Stimulated activated CD8-positive, alpha-beta memory T cell treated with anti-CD3 and anti-CD28 coated beads, Interleukin-12 subunit alpha, Interleukin-12 subunit beta, amount 100 ng/mL, for 4 hours (primary cell): ENCODE results near the gene KRTAP5-7.
"Not testable (repeated sequence)": the region's sequence is repeated elsewhere in the genome, so short reads cannot be mapped to it uniquely, and the experiment has no call there.

Experiments
- DNase-seq: peaks from one replicate; pipeline ENCODE4 v3.0.0-alpha.2; 2020; ENCODE audit warnings: low read depth

Gene KRTAP5-7

GRCh38 chr11:71526796-71527575, at the start of gene KRTAP5-7:
KRTAP5-7 (plus strand) TSS chr11:71527267; CDS start chr11:71527301, 34 bp downstream.
- DNase-seq = not testable (repeated sequence)

GRCh38 chr11:71477641-71478527, 49.2 kb upstream of the KRTAP5-7 start:
- no peak for DNase-seq

- DNase-seq = no peak
Measured at GRCh38 chr11:71478528-71478840, 48.6 kb upstream of the KRTAP5-7 start.

- no peak for DNase-seq
Measured at GRCh38 chr11:71481101-71481960, 45.7 kb upstream of the KRTAP5-7 start.

- DNase-seq = no peak
Measured at GRCh38 chr11:71482216-71482615, 44.9 kb upstream of the KRTAP5-7 start.

- no peak for DNase-seq
Measured at GRCh38 chr11:71482746-71483364, 44.2 kb upstream of the KRTAP5-7 start.

GRCh38 chr11:71483692-71484091, 43.4 kb upstream of the KRTAP5-7 start:
- no peak for DNase-seq

GRCh38 chr11:71484248-71485062, 42.6 kb upstream of the KRTAP5-7 start:
- no peak for DNase-seq

- DNase-seq = no peak
Measured at GRCh38 chr11:71485063-71485399, 42.0 kb upstream of the KRTAP5-7 start.

- DNase-seq = no peak
Measured at GRCh38 chr11:71485466-71485865, 41.6 kb upstream of the KRTAP5-7 start.

GRCh38 chr11:71486320-71486719, 40.7 kb upstream of the KRTAP5-7 start:
- no peak for DNase-seq

GRCh38 chr11:71488681-71489270, 38.3 kb upstream of the KRTAP5-7 start:
- DNase-seq = no peak

- DNase-seq = no peak
Measured at GRCh38 chr11:71489311-71490043, 37.6 kb upstream of the KRTAP5-7 start.

GRCh38 chr11:71490044-71490730, 36.9 kb upstream of the KRTAP5-7 start:
- DNase-seq = no peak

- DNase-seq = no peak
Measured at GRCh38 chr11:71490731-71491390, 36.2 kb upstream of the KRTAP5-7 start.

GRCh38 chr11:71491531-71491930, 35.5 kb upstream of the KRTAP5-7 start:
- DNase-seq = no peak

GRCh38 chr11:71491940-71492339, 35.1 kb upstream of the KRTAP5-7 start:
- no peak for DNase-seq

- DNase-seq = no peak
Measured at GRCh38 chr11:71495286-71496230, 31.5 kb upstream of the KRTAP5-7 start.
